HG03558 (cell line): ENCODE data around the gene TMC3.

Experiments used
- ATAC-seq: cut with Tn5 transposase; IDR thresholded peaks from one replicate; pipeline ENCODE4 v1.9.1; 2021; ENCODE audit warnings: moderate number of reproducible peaks; ENCODE audit not compliant: unreplicated experiment; ENCODE audit errors: extremely low read depth

The TMC3 gene

DNA sequence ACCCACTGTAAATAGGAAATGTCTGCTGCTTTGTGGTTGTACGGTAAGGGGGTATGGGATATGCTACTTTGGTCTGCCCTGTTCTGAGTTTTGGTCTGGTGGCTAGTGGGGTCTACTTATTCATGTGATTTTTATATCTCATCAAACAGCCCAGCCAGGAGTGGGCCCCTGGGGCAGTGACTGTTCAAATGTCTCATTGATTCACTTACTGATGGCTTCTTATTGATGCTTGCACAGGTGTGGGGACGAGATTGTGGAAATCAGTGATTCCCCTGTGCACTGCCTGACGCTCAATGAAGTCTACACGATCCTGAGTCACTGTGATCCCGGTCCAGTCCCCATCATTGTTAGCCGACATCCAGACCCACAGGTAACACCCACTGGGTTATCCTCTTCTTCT, 88.6 kb downstream of the TMC3 start:
- ATAC-seq = no peak

GRCh38 chr15:81284256-81285031, 89.6 kb downstream of the TMC3 start:
- no peak for ATAC-seq

DNA sequence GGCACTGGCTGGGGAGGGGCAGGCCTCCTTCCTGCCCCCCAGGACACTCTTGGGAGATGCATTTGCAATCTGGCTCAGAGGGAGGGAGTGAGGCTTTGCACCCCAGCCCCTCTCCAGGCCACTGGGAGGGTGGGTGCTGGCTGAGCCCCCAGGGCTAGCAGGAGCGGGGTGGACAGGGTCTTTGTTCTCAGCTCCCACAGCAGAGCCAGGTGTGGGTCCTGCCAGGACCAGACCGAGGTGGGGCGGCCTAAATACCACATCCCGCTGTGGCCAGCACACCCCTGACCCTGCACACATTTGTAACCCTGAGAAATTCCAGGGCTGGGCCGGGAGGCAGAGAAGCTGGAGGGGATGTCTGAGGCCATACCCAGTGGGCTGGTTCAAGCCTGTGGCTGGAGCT, 91.1 kb downstream of the TMC3 start:
- ATAC-seq = no peak

GRCh38 chr15:81282606-81282895, 91.5 kb downstream of the TMC3 start:
- no peak for ATAC-seq

DNA sequence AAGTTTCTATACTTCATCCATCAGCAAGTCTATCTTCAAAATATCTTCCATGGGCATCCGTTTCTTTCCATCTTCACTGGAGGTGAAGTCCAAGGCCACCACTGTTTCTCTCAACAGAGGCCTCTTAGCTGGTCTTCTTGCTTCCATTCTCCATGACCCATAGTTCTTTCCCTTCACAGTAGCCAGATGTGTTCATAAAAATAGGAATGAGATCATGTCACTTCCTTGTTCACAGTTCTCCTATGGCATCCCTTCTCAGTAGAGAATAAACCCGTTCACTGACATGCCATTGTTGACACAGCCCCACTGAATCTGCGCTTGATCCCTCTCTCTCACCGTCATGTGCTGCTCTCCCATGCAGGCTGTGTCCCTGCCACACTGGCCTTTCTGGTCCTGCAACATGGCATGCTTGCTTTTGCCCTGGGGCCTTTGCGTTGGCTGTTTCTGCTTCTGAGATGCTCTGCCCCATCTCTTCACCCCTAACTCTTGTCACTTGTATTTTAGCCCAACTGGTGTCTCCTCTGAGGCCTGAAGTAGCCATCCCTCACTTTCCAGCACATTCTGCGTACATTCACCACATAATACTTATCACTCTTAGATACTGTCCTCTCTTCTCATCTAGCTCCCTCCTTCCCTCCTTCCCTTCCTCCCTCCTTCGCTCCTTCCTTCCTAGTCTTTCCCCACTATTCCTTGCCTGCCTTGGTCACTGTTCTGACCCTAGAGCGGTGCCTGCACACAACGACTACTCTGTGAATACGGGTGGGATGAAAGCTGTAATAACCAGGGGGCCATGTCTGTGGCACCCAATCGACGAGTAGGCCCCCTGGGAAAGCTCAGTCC, 92.0 kb downstream of the TMC3 start:
- ATAC-seq = no peak

DNA sequence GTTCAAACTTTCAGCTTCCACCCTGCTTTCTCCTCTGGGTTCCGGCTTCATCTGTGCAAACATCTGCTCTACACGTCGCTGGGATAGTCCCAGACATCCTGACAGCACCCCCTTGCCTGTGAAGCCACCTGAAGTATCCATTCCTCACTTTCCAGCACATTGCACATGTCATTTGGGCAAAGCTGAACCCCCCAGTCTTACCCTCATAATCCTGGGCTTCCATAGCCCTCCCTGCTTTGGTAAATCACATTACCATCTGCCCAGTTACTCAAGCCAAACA, 92.6 kb downstream of the TMC3 start:
- ATAC-seq = no peak
